Activated naive CD8-positive, alpha-beta T cell treated with anti-CD3 and anti-CD28 coated beads, Interleukin-2, amount 10 ng/mL, durations not matched to agents 7 days and 5 days (primary cell): ENCODE results near the gene TTC13. TPM values are rescaled to one million over a fixed set of nuclear protein-coding genes. Genes with fewer than 3 reads are reported as not detected.

Experiments used
- total RNA-seq, 2 experiments: library from RNA; stranded (reverse); gene quantifications; one replicate each; pipeline ENCODE4 v1.2.3, GENCODE V29; 2021

Gene TTC13
- total RNA-seq, 2 experiments from 2014 or later: 37.7 to 43.7 TPM

Other genes starting within 250 kb of the TTC13 start
- gene CAPN9, start 231.5 kb downstream of the TTC13 start, total RNA-seq: not detected
- 1 to 10 TPM; 2.8 to 3.8 TPM for gene C1orf198, start 110.3 kb downstream of the TTC13 start, total RNA-seq
- gene ARV1, start 233 bp upstream of the TTC13 start, total RNA-seq: 10 to 100 TPM; 17.4 to 18.6 TPM
- gene FAM89A, start 61.4 kb upstream of the TTC13 start, total RNA-seq: 1 to 10 TPM; 6.7 to 7.6 TPM
- gene TRIM67, start 183.2 kb upstream of the TTC13 start, total RNA-seq: not detected